Astrocyte of the cerebellum (primary cell): ENCODE data around the gene TMCO4.
A peak's percentile ranks its signal among the peaks of the same experiment; 100 is the strongest.

Experiments
- DNase-seq: peaks from one replicate; pipeline ENCODE4 v3.0.0-alpha.2; 2011; ENCODE audit warnings: low read depth
- H3K4me3 ChIP-seq: 2 replicates; pipeline ENCODE4 v1.5.1; 2011; ENCODE audit warnings: mild to moderate bottlenecking, low read depth, low read length, moderate library complexity
- CTCF ChIP-seq: IDR thresholded peaks from 2 replicates; pipeline ENCODE4 v1.5.1; 2012; ENCODE audit warnings: low read length, low read depth, moderate library complexity, mild to moderate bottlenecking; ENCODE audit errors: missing control alignments
- in situ Hi-C: cut with HindIII; loops from 2 replicates; pipeline ENCODE4 v1.10.0; 2017; ENCODE audit warnings: low sequenced_read_pairs

Gene TMCO4

GRCh38 chr1:19762175-19762779 is 37.4 kb downstream of the TMCO4 start:
- TF ChIP-seq CTCF, result peak; percentile 79
- in situ Hi-C loops, result no loop called here
- DNase-seq, result no peak
- no peak overlapping the region for H3K4me3 ChIP-seq

- no peak for DNase-seq
- no peak overlapping the region for H3K4me3 ChIP-seq
- no peak for TF ChIP-seq CTCF
- in situ Hi-C loops, result no loop called here
These were observed 40.0 kb downstream of the TMCO4 start for GRCh38 chr1:19759740-19760089.

GRCh38 chr1:19758227-19758830 is 41.4 kb downstream of the TMCO4 start:
- no peak overlapping the region for H3K4me3 ChIP-seq
- TF ChIP-seq CTCF, result no peak
- in situ Hi-C loops, result no loop called here
- DNase-seq, result peak; percentile 78

GRCh38 chr1:19757641-19758040 is 42.1 kb downstream of the TMCO4 start:
- H3K4me3 ChIP-seq, result no peak overlapping the region

GRCh38 chr1:19756480-19756879 is 43.2 kb downstream of the TMCO4 start:
- in situ Hi-C loops, result no loop called here
- H3K4me3 ChIP-seq, result no peak overlapping the region
- TF ChIP-seq CTCF, result no peak
- DNase-seq, result no peak

More at GRCh38 chr1:19757641-19758040, 42.1 kb downstream of the TMCO4 start:
- TF ChIP-seq CTCF, result no peak
- DNase-seq, result no peak
- in situ Hi-C loops, result no loop called here

GRCh38 chr1:19754482-19754881 is 45.2 kb downstream of the TMCO4 start:
- TF ChIP-seq CTCF, result no peak
- in situ Hi-C loops, result no loop called here
- no peak for DNase-seq

More at GRCh38 chr1:19754482-19754881, 45.2 kb downstream of the TMCO4 start:
- no peak overlapping the region for H3K4me3 ChIP-seq
